ENCODE data around the gene GPR119. TPM values are rescaled to one million over a fixed set of nuclear protein-coding genes. Genes with fewer than 3 reads are reported as not detected.
A peak's percentile ranks its signal among the peaks of the same experiment; 100 is the strongest.
"Not testable (repeated sequence)": the region's sequence is repeated elsewhere in the genome, so short reads cannot be mapped to it uniquely, and the experiment has no call there.

GPR119 gene
- total RNA-seq, 2 experiments from 2014 or later, result not detected

DNA sequence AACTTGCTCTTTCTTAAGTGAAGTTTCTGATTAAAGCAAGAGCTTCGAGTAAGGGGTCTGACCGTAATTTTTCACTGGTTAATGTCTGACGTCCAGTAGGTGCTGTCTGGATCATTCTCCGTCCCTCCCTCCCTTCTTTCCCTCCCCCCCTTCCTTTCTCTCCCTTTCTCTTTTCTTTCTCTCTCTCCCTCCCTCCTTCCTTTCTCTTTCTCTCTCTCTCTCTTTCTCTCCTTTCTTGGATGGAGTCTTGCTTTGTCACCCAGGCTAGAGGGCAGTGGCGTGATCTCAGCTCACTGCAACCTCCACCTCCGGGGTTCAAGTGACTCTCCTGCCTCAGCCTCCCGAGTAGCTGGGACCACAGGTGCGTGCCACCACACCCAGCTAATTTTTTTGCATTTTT, 46.6 kb downstream of the GPR119 start:
- intact Hi-C loops (cut with DNase I, micrococcal nuclease), result loop anchor here (1.0 to 10.0 kb wide), 10 partner anchors 62 to 1878 kb away; partner anchors contain the start of genes RBMX2 (in 2 of the 2), ZNF280C (in 2 of the 2), BCORL1 (in 1 of the 2) and ENOX2 (in 1 of the 2)
- H3K27me3 Mint-ChIP-seq; ATAC-seq; DNase-seq; H3K36me3 Mint-ChIP-seq (ENCODE audit: low read depth); H3K9me3 Mint-ChIP-seq (ENCODE audit: low read depth): not testable (repeated sequence)
- CTCF ChIA-PET, result interaction anchor here (0.6 kb wide), 1 partner anchor 28 kb away, joined by 4 read pairs; no protein-coding TSS in a partner anchor
- peak overlapping the region; percentile 87 for H3K4me3 Mint-ChIP-seq
- POLR2A ChIA-PET, result interaction anchor here (0.7 kb wide), 1 partner anchor 229 kb away, joined by 15 read pairs; no protein-coding TSS in a partner anchor
- H3K27ac Mint-ChIP-seq, result peak overlapping the region; percentile 94
- H3K4me1 Mint-ChIP-seq, result peaks cover 14% of the 10 kb centered on the region

DNA sequence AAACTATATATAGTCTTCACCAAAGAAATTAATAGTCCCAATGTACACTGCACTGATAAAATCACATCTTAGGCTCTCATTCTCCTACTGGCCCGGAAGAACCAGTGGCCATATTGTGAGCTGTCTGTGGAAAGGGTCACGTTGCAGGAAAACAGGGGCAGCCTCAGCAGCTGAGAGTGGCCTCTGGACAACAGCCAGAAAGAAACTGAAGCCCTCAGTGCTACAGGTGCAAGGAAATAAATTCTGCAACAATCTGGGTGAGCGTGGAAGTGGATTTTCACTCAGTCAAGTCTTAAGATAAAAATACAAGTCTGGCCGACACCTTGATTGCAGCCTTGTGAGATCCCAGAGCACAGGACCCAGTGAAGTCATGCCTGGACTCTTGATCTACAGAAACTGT, 48.9 kb downstream of the GPR119 start:
- POLR2A ChIA-PET, result no interaction called here
- intact Hi-C loops (cut with DNase I, micrococcal nuclease), result loop anchor here (5.0 to 10.0 kb wide), 4 partner anchors 68 to 1881 kb away; partner anchors contain the start of genes BCORL1 (in 1 of the 2), RAB33A (in 1 of the 2), RAP2C (in 1 of the 2) and RBMX2 (in 1 of the 2)
- CTCF ChIA-PET, result no interaction called here
- ATAC-seq, result no peak
- H3K4me3 Mint-ChIP-seq, result no peak overlapping the region
- no peaks in the 10 kb centered on the region for H3K36me3 Mint-ChIP-seq (ENCODE audit: low read depth)
- no peaks in the 10 kb centered on the region for H3K27me3 Mint-ChIP-seq
- peaks cover 14% of the 10 kb centered on the region for H3K4me1 Mint-ChIP-seq
- DNase-seq, result no peak
- no peak overlapping the region for H3K27ac Mint-ChIP-seq
- H3K9me3 Mint-ChIP-seq (ENCODE audit: low read depth), result no peaks in the 10 kb centered on the region

Other genes with a start within 250 kb of the GPR119 start
- 10 to 100 TPM; 48.8 to 61.7 TPM for gene AIFM1, start 219.8 kb downstream of the GPR119 start, total RNA-seq
- 10 to 100 TPM; 24.0 to 24.7 TPM for gene RAB33A, start 213.7 kb downstream of the GPR119 start, total RNA-seq
- 1 to 10 TPM; 5.9 to 8.6 TPM for gene ZNF280C, start 116.8 kb downstream of the GPR119 start, total RNA-seq
- gene SLC25A14, start 45.8 kb downstream of the GPR119 start, total RNA-seq, result 10 to 100 TPM in 1 of 2 experiments, 1 to 10 TPM in 1; 9.6 to 11.0 TPM
- gene RBMX2, start 16.3 kb upstream of the GPR119 start, total RNA-seq, result 10 to 100 TPM; 25.4 to 26.8 TPM

Measured in activated CD4-positive, alpha-beta T cell treated with anti-CD3 and anti-CD28 coated beads for 36 hours (primary cell).